Activated CD8-positive, alpha-beta memory T cell treated with anti-CD3 and anti-CD28 coated beads, Interleukin-2, amount 50 U/mL, for 1 hour (primary cell): ENCODE measurements around the gene MLLT3.

Experiments used
- DNase-seq: peaks from one replicate; pipeline ENCODE4 v3.0.0-alpha.2; 2020; ENCODE audit errors: extremely low read depth

Gene MLLT3

DNA sequence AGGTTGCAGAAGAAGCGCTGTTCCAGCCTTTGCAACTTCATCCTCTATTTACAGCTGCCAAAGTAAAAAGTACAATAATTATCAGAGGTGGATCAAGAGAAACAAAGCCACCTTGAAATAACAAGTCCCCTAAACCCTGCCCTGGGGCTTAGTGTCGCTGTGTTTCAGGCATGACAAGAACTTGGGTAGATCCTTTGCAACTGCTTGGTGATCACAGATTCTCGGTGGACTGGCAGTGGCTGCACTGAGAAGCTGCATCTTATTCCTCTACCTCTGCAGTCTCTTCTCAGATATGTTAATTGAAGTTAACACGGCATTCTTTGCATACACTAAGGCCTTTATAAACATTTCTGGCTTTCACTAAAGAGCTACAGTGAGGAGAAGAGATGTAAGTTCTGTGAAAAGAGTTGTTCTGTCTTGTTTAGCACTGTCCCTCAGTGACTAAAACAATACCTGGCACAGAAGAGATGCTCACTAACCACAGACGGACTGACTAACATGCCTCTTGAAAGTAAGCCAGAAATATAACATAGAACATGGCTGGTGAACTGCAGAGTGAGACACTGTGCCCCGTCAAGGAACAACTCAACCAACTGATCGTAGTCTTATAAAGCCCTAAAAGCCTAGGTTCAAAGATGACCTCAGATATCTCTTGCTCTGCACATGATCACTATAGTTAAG, 144.2 kb downstream of the MLLT3 start:
- no peak for DNase-seq

DNA sequence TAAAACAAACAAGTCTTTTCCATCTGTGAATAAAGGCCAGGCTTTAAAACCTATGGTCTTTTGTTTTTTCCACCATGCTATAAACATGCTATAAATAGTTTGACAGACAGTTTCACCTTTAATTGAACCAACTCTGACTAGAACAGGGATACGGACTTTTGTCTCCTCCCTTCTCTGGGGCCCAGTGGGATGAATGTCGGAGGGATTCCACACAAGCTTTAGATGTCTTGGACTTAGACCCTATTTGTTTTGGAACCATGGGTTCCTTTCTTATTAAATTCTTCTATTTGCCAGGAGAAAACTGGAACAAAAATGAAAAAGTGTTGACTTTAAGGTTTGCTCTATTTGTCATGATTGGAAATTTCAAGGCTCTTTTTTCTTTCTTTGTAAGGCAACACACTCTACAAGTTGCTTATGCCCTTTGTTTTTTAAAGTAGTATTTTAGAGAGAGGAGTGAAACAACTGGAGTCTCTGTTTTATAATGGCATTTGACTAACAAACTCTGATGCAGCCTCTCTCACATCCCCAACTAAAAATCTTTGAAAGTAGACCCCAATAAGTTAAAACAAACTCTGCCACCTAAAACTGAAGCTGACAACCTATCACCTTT, 145.3 kb downstream of the MLLT3 start:
- no peak for DNase-seq

DNA sequence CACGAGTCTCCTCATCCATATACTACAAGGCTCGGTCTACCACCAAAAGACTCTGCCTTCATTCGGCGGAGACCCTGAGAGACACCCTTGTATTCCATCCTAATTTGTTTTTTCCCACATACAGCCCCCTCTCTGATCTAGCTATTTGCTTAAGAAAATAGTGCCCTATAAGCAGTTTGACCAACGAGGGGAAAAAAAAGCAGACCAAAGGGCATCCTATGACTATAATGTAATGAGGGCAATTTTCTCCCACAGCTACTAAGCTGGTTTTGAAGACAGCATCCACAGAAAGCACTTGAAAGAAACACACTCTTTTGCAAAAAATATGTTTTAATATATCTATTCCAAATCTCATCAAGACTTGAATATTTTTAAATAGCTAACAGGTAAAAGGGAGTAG, 147.8 kb downstream of the MLLT3 start:
- no peak for DNase-seq

DNA sequence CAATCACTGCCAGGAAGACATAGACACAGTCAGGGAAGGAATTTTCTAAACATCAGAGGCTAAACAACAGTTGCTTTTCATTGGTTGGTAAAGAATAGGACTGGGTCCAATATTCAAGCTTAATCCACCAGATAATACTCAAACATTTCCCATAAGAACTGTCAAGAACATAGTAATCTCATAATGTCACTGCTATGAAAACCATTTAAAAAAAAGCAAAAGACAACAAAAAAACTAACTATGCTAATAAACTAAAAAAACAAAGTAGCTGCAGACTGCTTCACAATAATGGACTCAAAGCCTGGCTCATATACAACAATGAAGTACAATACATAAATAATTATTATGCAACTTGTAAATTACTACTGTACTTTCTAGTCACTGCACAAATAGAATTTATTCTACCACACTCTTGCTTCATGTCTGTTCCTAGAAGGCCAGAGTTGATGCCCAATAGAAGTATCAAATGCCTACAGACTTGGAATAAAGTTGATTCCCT, 148.7 kb downstream of the MLLT3 start:
- no peak for DNase-seq

DNA sequence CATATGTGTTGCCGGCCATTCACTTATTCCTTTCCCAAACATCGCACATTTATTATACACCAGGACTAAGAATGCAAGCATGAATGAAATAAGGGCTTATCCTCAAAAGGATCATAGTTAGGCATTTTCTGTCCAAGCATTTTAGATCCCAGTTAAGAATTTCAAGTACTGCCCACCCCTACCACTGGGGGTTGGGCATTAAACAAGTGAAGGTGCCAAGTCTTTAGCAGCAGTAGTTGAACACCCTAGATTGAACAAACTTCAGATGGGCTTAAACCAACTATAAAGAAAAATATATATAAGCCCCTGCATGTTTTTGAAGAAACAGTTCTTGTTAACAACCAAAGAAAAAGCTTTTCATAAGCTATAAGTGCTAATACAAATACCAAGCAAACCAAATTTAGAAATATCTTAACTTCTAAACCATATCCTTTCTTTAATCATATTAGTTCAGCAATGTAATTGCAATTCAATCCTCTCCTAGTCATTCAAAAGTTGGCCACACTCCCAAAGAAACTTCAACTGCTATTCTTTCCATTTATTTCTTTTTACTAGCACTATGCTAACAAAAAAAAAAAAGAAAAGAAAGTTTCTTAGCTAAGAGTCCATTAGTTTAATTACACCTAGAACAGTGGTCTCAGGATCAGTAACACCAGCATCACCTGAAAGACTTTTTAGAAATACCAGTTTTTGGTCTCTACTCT, 149.8 kb downstream of the MLLT3 start:
- DNase-seq: no peak

DNA sequence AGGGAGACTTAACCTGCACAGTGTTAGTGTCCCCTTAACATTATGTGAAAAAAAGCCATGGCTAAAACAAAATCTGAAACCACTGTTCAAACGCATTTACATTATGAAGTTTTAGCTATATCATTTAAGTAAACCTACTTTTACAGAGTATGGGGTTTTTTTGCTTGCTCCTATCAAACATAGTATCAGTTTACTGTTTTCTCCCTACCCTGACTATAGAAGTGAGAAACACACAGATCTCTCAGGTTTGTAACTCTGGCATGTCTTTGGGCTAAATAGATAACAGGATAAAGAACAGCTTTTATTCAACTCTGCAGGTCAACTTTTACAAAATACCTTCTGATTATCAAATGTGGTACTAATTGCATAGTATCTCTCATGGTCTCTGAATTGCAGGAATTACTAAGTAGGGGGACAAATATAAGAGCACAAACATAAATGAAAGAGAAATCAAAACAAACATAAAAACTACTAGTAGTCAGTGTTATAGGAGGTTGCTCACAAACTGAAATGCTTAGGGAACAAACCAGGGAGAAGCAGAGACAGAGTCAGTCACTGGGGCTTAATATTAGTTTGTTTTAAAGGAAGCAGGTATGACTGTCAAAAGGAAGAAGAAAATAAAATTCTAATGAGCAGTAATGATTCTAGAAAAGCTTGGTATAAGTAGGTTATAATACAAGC, 155.8 kb downstream of the MLLT3 start:
- no peak for DNase-seq

DNA sequence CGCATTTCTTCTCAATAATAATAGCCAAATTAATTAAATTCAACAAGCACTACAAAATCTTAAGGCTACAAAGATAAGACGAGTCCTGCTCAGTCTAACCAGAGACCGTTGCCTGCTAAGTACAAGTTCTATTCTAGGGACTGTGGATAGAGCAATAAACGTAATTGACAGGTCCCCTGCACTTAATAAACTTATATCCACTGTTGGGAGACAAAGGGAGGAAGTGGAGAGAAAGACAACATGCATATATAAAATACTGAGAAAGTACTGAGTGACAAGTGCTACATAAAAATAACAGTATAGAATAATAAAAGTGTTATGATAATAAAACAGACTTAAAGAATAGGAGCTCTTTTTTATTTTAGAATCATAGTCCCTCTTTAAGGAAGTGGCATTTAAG, 158.1 kb downstream of the MLLT3 start:
- no peak for DNase-seq

DNA sequence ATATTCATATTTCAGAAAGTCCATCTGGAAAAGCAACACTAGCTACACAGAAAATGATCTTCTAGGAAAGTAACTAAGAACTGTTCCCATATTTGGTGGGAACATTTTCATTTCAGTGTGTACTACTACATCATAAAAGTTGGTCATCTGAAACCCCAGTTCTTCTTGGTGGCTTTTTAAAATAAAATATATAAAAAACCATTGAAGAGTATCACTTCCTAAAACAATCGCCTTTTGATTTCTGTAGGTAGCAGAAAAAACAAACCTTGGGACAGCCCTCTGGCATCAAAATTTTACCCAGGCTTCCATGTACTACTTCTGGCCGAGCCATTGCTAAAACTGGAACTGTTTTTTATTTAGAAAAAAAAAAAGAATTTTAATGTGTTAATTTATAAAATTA, 158.5 kb downstream of the MLLT3 start:
- no peak for DNase-seq

DNA sequence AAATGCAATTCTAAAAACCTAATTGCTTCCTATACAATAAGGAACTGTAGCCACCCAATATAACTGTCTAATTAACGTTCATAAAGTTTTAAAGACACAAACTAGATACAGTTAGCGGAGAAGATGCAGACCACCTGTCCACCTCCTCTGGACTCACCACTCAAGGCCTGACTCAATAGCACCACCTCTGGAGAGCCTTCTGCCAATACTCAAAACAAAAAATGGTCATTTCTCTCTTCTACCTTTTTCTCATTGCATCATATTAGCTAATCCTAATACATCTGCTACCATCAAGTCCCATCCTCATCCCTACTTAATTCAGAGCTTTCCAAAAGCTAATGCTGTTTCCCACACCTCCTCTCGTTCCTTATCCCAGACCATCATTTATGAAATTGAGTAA, 159.9 kb downstream of the MLLT3 start:
- DNase-seq: no peak

DNA sequence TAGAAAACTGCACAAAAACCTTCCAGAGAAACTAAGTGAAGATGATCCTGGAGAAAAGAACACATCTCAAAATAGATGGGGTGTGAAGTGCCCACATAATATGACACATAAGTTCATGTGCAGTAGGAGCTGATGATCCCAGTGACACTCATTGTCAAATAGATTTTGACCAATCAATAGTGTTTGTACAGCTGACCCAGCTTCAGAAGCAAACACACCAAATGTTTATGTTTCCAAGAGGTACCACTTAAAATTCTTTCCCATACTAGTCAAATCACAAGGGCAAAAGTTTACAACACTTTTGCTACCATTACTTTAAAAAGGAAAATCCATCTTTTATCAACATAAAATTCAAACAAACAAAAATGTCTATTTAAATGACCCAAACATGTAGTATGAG, 175.0 kb downstream of the MLLT3 start:
- no peak for DNase-seq

DNA sequence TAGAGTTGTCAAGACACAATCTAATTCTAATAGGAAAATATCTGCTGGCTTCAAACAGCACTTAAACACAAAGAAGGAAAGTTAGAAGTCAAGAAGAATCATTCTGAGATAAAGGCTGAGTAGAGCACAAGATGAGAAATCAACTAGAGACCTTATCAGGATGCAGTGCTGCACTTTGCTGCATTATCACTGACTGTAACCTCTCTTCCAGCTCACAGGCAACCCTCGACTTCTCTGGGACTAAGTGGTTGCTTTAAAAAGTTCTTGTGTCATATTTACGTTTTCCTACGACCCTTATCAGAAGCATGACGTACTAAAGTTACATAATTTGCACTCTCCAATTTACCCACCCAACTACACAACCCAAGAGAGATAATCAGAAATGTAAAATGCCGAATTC, 176.1 kb downstream of the MLLT3 start:
- DNase-seq: no peak

DNA sequence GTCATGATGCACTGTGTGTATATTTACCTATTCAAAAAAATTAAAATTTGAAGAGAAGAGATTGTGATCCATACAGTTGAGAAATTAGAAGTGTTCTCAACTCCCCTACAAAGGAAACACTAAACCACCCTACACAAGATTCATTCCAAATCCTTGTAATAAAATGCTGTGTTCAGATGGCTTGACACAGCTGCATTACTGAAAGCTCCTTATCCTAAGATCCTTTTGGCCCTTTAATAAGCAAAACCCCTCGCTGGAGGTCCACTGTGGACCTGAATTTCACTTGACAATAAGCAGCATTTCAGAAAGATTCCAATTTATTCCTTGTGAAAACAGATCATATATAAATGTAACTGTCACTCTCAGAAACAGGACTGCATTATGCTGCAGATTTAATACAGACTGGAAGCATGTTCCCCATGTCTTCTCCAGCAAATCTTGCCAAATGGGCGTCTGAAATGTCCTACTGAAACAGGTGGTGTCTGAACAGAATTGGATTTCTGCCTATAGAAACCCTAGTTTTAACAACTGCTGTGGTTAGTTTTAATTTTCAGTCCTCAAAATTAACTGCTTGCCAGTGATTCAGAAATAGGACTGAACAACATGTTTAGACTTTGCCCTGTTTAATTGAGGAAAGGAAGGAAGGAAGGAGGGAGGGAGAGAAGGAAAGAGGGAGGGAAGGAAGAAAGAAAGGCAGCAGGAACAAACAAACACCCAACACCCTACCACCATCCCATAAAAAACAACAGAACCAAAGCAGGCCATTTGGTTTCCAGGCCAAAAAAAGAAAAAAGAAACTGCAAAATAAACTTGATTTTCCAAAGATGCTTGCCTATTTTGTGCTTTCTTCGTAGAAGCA, 179.6 kb downstream of the MLLT3 start:
- DNase-seq: no peak

DNA sequence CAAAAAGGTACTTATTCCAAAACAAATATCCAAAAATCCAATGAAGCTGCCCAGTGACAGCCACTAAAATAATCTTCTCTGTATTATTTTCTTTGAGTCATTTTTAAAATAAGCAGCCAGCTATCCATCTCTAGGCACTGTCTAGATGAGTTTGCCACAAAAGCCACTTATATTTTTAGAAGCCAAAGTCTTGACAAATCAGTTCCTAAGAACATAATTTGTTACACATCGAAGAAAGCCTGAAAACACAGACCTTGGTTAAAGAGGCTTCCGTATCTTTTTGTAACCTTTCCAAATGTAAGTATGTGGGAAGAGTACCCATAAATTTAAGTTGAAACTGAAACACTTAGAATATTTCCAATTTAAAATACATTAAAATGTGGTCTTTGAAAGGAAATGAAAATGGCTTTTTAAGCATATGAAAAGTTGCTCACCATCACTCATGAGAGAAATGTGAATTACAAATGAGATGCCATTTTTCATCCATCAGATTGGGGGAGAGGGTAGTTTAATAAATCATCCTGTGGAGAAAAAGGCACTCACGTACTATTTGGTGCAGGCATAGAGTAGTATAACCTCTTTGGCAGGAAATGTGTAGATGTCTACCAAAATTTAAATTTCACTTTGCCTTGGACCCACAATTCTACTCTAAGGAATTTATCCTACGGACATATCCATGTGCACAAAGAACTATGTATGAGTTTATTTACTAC, 180.4 kb downstream of the MLLT3 start:
- DNase-seq: no peak

DNA sequence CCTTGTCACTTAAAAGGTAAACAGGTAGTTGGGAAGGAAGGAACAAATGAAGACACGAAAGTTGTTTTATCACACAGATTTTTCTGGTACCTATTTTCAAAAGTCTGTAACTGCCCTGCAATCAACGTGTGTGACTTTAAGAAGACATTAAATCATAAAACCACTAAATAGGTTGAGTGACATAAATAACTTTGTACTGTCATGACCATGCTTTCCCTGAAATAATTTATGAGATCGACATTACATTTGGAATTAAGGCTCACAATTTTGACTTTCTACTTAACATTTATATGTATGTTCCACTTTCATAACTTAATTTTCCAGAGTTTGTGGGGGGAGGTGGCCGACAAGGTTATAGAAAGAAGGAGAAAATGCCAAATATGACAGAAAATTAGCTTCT, 181.1 kb downstream of the MLLT3 start:
- DNase-seq: no peak

DNA sequence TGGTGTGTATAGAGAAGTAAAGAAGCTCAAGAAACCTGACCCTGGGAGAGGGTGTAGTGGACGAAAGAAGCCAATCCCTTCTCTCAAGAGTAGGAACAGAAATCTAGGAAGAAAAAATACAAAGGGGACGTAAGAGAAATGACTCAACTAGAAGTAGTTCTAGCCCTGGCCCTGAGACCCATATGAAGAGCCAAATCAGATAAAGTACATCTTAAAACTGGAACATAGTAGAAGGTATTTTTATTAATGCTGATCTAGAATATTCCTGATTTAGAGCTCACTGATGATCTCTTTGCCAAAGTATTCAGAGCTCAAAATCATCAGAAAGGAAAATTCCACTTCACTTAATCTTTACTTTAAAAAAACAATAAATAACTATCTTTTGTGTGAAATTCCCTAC, 184.8 kb downstream of the MLLT3 start:
- no peak for DNase-seq

DNA sequence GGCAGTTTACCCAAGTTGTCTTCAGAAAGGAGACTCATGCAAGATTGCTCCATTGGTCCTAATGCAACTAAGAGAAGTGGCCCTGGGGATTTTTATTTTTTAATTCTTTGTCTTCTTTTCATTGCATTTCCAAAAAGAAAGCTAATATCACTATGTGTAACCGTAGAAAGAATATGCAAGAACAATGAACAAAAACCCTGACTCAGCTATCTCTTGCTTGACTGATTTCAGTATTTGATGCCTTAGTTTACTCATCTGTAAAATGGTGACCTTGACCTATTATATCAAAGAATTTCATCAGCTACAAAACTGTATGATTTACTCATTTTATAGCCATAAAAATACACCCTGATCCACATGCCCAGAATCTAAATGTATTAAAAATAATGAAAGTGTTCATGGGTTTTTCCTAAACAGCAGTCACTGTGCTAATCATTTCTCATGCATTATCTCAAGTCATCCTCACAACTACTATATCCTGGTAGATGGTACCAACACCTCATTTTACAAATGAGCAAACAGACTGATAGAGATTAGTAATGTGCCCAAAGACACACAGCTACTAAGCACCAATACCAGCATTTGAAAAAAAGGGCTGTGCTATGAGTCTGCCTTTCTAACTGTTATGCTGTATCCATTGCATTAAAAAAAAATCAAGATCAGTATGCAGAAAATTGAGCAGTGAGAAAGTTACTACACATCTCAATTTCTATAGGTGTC, 185.7 kb downstream of the MLLT3 start:
- DNase-seq: no peak

DNA sequence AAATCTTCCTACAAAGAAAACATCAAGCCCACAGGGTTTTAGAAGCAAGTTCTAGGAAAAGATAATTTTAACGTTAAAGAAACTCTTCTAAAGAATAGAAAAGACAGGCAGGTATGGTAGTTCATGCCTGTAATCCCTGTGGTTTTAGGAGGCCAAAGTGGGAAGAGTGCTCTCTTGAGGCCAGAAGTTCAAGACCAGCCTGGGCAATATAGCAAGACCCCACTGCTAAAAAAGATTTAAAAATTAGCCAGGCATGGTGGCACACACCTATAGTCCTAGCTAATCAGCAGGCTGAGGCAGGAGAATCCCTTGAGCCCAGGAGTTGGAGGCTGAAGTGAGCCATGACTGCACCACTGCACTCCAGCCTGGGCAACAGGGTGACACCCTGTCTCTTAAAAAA, 193.3 kb downstream of the MLLT3 start:
- no peak for DNase-seq

DNA sequence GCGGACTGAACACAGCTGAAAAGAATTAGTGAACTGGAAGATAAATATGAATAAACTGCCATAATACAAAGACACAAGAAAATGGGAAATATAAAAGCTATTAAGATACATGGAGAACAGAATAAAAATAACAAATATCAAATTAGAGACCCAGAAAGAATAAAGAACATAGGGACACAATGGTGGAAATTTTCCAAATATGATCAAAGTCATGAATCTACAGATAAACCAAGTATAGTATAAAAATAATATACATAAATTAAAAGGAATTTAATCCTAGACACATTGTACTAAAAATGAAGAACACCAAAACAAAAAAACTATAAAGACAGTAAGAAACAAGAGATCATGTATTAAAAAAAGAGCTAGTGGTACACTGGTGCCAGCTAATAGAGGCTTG, 194.9 kb downstream of the MLLT3 start:
- no peak for DNase-seq

DNA sequence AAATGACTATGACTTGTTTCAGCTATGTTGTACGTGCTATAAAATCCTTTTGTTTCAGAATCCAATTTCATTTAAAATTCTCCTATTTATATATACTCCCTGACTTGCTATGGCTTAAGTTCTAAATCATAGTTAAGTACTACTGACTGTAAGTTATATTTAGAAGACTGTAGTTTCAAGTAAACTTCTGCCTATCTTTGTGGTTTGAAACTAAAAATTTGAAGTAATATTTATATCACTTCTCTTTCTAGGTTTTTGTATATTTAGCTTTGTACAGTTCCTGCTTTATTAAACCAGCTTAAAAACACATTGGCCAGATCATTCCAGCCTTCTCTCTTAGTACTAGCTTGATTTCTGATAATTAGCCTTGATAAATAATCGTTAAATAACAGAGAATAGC, 196.3 kb downstream of the MLLT3 start:
- DNase-seq: no peak

DNA sequence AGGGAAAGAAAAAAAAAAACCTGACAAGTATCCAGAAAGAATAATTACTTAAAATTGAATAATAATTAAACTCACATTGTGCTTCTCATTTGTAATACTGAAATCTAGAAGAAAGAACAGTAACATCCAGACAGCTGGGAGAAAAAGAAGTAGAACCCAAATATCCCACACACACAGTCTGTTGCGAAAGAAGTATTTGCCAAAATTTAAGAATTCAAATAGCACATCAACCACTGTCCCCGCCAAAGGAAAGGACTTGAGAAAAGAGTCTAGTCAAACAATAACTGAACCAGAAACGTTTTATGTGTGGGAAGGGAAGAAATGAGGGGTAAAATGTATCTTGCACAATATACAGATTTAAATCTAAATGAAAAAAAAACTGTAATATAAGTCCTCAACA, 202.8 kb downstream of the MLLT3 start:
- no peak for DNase-seq
